CD4-positive, alpha-beta T cell treated with Interleukin-2 at 100 ng/mL for 4 hours (primary cell): ENCODE results near the gene PAX2.

Source experiments
- DNase-seq: peaks from one replicate; pipeline ENCODE4 v3.0.0-alpha.2; 2020; ENCODE audit warnings: low spot score

PAX2 gene

GRCh38 chr10:100791369-100792058 is 46.1 kb downstream of the PAX2 start:
- DNase-seq: no peak

DNA sequence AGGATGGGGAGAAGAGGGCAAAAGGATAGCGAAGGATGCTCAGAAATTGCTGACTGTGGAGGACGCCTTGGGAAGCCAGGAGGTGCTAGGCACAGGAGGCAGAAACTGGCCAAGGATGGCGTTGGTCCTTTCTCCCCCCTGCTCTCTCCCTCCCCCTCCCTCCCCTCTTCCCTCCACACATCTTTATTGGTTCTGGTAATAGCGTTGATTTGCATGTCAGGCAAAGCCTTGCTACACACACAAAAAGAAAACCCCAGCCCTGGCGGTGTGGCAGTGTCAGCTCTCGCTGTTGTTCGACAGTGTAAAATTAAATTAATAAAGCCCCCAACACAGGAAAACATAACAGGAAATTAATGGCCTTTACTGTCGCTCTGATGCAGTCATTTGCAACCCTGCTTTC is 47.2 kb downstream of the PAX2 start:
- no peak for DNase-seq

GRCh38 chr10:100793055-100793454 is 47.7 kb downstream of the PAX2 start:
- no peak for DNase-seq

DNA sequence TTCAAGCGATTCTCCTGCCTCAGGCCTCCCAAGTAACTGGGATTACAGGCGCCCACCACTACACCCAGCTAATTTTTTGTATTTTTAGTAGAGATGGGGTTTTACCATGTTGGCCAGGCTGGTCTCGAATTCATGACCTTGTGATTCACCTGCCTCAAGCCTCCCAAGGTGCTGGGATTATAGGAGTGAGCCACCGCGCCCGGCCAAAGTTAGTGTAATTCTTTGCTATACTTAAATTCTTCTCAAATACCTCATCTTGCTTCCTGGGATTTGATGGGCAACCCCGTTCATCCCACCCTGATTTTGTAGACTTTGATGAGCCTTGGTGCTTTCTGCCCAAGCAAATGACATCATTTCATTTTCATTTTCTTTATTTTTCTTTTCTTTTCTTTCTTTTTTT is 54.5 kb downstream of the PAX2 start:
- no peak for DNase-seq

DNA sequence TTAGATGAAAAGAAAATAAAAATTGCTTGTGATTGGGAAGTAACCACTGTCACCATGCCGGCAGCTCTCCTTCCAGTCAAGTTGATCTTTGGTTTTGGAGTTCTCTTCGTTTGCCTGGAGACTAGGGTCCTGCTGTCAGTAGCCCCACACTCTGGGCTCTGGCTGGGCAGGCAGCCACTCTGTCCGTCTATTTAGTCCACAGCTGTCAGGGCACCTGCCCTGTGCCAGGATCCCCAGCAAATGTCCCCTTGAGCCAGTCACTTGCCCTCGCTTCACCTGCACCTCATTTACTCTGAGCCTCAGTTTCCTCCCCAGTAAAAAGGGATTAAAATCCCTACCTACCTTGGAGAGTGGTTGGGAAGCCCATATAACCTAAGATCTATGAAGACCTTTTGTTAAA is 55.5 kb downstream of the PAX2 start:
- DNase-seq: no peak

DNA sequence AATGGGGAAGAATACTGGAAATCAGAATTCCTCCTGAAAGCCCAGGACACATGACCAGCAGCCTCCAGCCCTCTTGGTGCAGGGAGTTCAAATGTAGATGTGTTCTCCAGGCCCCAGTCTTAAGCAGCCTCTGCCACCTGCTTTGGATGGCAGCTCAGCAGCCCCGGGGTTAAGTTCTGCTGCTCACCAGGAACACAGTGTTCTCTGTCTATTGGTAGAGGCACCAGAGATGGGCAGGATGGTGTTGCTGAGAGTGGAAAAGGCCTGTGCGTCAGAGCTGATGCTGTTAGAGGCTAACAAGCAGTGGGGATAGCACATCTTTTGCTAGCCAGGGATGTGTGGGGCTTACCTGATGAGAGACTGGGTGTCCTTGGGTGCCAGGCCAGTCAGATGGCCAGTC is 56.8 kb downstream of the PAX2 start:
- DNase-seq: no peak

- DNase-seq: no peak
These were observed 57.2 kb downstream of the PAX2 start for GRCh38 chr10:100802607-100803006.

- no peak for DNase-seq
These were observed 58.1 kb downstream of the PAX2 start for GRCh38 chr10:100803492-100803891.

GRCh38 chr10:100803908-100804307 is 58.5 kb downstream of the PAX2 start:
- no peak for DNase-seq

DNA sequence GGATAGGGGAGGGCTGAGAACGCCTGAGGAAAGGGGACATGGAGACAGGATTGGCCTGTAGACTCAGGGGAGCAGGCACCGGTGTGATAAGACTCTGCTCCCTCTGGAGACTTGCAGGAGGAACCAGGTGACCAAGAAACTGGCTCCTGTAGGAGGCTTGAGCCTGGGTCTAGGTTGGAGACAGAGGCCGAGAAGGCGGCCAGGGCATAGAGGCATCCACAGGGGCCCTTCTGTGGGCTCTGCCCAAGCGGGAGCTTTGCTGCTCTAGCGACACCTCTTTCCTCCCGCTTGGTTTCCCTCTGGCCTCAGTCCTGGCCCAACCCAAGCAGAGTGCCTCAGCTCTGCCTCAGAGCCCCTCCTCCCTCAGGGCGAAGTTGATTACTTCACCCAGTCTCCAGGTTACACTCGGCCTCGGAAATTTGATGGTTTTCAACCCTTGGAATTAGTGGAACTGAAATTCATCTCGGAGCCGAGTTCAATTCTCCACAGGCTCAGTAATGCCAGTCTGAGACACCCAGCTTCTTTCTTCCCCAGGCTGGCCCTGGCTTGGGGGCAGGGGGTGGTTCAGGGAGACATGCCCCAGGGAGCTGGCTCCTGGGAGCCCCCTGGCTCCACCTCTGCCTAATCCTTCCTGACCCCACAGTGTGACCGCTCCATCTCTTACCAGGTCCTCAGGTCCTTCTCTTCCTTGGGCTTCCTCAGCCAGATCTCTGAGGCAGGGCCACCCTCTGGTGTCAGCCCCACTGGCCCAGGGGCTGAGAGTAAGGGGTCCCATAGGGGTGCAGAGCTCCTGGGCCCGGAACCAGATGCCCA is 60.4 kb downstream of the PAX2 start:
- no peak for DNase-seq

DNA sequence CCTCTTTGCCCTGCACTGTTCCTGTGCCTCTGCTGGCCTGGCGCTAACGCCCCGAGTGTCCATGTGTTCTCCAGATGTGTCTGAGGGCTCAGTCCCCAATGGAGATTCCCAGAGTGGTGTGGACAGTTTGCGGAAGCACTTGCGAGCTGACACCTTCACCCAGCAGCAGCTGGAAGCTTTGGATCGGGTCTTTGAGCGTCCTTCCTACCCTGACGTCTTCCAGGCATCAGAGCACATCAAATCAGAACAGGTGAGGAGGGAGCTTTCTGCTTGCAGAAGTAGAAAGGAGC is 60.9 kb downstream of the PAX2 start:
- DNase-seq: no peak

- DNase-seq: no peak
These were observed 62.0 kb downstream of the PAX2 start for GRCh38 chr10:100807241-100807951.

DNA sequence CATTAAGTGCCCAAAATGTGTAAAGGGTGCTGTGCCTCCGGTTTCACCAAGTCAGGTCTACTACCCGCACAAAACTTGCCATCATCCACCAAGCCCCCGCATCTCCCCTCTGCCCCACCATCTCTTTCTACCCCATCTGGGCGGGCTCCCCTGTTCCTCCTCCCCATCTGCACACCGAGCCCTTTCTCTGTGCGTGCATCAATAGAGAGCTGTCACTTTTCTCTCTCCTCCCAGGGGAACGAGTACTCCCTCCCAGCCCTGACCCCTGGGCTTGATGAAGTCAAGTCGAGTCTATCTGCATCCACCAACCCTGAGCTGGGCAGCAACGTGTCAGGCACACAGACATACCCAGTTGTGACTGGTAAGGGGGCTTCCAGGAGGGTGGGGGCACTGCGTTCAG is 63.5 kb downstream of the PAX2 start:
- DNase-seq: no peak

- DNase-seq: no peak
These were observed 64.9 kb downstream of the PAX2 start for GRCh38 chr10:100810091-100810834.

DNA sequence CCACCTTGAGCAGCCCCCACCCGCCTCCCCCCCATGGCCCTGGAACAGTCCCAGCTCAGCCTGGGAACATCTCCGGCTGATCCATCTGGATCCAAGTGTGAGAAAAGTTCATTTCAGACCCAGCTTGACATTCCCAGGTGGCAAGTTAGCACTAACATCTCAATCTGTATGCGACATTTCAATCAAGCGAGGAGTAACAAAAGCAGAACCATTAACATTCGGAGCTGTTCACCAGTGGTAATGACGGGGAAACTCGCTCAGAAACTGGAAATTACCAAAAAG is 65.4 kb downstream of the PAX2 start:
- DNase-seq: no peak

DNA sequence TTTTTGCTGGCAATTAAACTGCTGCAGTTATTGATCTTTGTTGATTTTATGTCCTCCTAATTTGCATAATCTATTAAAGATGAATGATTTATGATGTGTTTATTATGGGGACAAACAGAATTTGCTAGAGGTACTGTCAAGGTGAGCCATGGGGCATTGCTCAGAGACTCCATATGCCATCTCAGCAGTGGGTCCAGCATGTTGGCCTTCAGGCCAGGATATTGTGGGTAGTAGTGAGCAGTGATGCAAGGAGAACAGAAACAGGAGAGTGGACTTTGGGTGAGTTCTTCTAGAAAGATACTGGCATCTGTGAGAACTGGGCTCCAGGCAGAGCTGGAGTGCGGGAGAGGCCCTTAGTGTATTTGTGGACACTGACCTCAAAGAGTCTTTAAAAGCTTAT is 65.9 kb downstream of the PAX2 start:
- DNase-seq: no peak

DNA sequence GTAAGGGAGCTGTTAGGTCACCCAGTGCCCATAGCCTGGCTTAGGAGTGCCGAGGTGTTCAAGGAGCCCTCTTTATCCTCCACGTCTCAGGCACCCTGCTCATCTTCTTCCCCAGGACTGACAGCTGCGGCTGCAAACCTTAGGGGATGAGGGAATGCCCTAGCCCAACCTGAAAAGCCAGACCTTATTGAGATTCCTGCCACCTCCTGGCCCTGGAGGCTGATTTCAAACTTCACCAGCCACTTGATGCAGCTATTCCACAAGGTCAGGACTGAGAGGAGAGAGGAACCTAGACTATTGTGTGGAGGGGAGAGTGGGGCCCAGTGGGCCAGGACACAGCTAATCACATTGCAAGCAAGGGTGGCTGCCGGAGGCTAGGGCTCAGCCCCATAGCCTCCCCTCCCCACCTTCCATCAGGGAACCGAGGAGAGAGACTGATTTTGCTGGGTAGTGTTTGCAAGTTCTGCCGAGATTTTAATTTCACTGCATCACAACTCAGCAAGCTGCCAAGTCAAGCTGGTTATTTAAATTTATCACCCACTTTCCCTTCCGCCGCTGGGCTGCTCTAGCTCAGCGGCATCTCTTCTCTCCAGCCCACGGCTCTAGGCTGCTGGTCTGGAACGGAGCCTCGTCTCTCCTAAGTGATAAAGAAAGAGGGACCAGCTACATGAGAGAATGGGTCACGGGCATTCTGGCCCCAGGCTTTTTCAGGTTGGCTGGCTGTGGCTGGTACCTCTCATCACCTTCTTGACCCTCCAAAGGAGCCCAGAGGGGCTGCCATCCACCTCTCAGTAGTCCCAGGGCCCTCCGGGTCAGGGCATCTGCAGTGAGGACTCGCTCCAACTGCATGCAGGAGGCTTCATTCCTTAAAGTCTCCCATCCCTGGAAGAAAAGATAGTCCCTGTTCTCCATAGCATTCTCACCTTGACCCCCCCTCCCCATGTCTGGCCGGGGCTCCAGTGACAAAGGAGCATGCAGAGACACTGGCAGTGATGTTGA is 66.7 kb downstream of the PAX2 start:
- no peak for DNase-seq

GRCh38 chr10:100812978-100813377 is 67.6 kb downstream of the PAX2 start:
- no peak for DNase-seq

- DNase-seq: no peak
These were observed 69.5 kb downstream of the PAX2 start for GRCh38 chr10:100814751-100815474.

- DNase-seq: no peak
These were observed 71.3 kb downstream of the PAX2 start for GRCh38 chr10:100816671-100817070.

- DNase-seq: no peak
These were observed 72.0 kb downstream of the PAX2 start for GRCh38 chr10:100817268-100817839.
